Measurements from ENCODE around the gene MATCAP1.

Gene MATCAP1

GRCh38 chr16:67157106-67157748 is 26.5 kb downstream of the MATCAP1 start:
- no peak for TF ChIP-seq CTCF (IDR thresholded peaks at IDR 0.05; ENCODE audit: low read length)
- no peak for TF ChIP-seq EZH2 (IDR thresholded peaks at IDR 0.05; ENCODE audit: borderline replicate concordance, low read length)
- H3F3A ChIP-seq (ENCODE audit: insufficient read depth, low read length), result no peaks in the 10 kb centered on the region
- no peaks in the 10 kb centered on the region for H3K9me2 ChIP-seq (ENCODE audit: low read depth, low read length)
- H3K4me3 ChIP-seq (ENCODE audit: low read depth, low read length, poor library complexity, severe bottlenecking), result no peak overlapping the region
- H3K27me3 ChIP-seq (ENCODE audit: insufficient read depth, low read length), result no peaks in the 10 kb centered on the region
- H3K79me2 ChIP-seq (ENCODE audit: insufficient read depth, low read length), result no peaks in the 10 kb centered on the region
- no peak overlapping the region for H3K27ac ChIP-seq (ENCODE audit: low read depth, low read length, poor library complexity, severe bottlenecking)
- H4K20me1 ChIP-seq (ENCODE audit: insufficient read depth, low read length), result no peaks in the 10 kb centered on the region
- H3K4me2 ChIP-seq (ENCODE audit: low read length), result no peak overlapping the region
- H3K36me3 ChIP-seq (ENCODE audit: insufficient read depth, low read length), result no peaks in the 10 kb centered on the region
- no peak overlapping the region for H3K9ac ChIP-seq (ENCODE audit: low read length)
- H3K9me3 ChIP-seq (ENCODE audit: low read length), result no peaks in the 10 kb centered on the region
- no peak overlapping the region for H2AFZ ChIP-seq (ENCODE audit: low read length)
- H3K4me1 ChIP-seq (ENCODE audit: insufficient read depth, low read length, severe bottlenecking), result peaks cover 20% of the 10 kb centered on the region

GRCh38 chr16:67156143-67156844 is 27.5 kb downstream of the MATCAP1 start:
- no peak overlapping the region for H3K4me3 ChIP-seq (ENCODE audit: low read depth, low read length, poor library complexity, severe bottlenecking)

More at GRCh38 chr16:67156143-67156844, 27.5 kb downstream of the MATCAP1 start:
- Histone ChIP-seq H2AFZ (ENCODE audit: low read length) (no peak overlapping the region), H3K27ac (ENCODE audit: low read depth, low read length, poor library complexity, severe bottlenecking) (no peak overlapping the region), H3K27me3 (ENCODE audit: insufficient read depth, low read length) (no peaks in the 10 kb centered on the region), H3K36me3 (ENCODE audit: insufficient read depth, low read length) (no peaks in the 10 kb centered on the region), H3K79me2 (ENCODE audit: insufficient read depth, low read length) (no peaks in the 10 kb centered on the region), H3F3A (ENCODE audit: insufficient read depth, low read length) (no peaks in the 10 kb centered on the region), H3K9me2 (ENCODE audit: low read depth, low read length) (no peaks in the 10 kb centered on the region), H4K20me1 (ENCODE audit: insufficient read depth, low read length) (no peaks in the 10 kb centered on the region), H3K4me2 (ENCODE audit: low read length) (no peak overlapping the region), H3K9me3 (ENCODE audit: low read length) (no peaks in the 10 kb centered on the region), H3K9ac (ENCODE audit: low read length) (no peak overlapping the region), H3K4me1 (ENCODE audit: insufficient read depth, low read length, severe bottlenecking) (peaks cover 20% of the 10 kb centered on the region)
- TF ChIP-seq EZH2 (IDR thresholded peaks at IDR 0.05; ENCODE audit: borderline replicate concordance, low read length) (no peak), CTCF (IDR thresholded peaks at IDR 0.05; ENCODE audit: low read length) (0 out of 2 replicates have a peak, but pooled peaks have one; percentile 12)

All from OCI-LY1 (cell line).